Stimulated activated CD8-positive, alpha-beta memory T cell treated with anti-CD3 and anti-CD28 coated beads, Interleukin-4, amount 100 ng/mL, for 48 hours (primary cell): ENCODE data around the gene GALNT3.

Experiments used
- DNase-seq: peaks from one replicate; pipeline ENCODE4 v3.0.0-alpha.2; 2020

Gene GALNT3

GRCh38 chr2:165793779-165794535 is at the start of gene GALNT3:
Gene GALNT3, minus strand, starts transcription at chr2:165794247. Its CDS starts 23,547 bp downstream, at chr2:165770700.
- peak; percentile 59 for DNase-seq

GRCh38 chr2:165843351-165843750 is 49.3 kb upstream of the GALNT3 start:
- no peak for DNase-seq

GRCh38 chr2:165840333-165840958 is 46.4 kb upstream of the GALNT3 start:
- DNase-seq, result no peak

GRCh38 chr2:165839610-165840009 is 45.6 kb upstream of the GALNT3 start:
- no peak for DNase-seq

GRCh38 chr2:165837122-165837521 is 43.1 kb upstream of the GALNT3 start:
- DNase-seq, result no peak

GRCh38 chr2:165835363-165835762 is 41.3 kb upstream of the GALNT3 start:
- no peak for DNase-seq

- no peak for DNase-seq
Measured at GRCh38 chr2:165833156-165833555, 39.1 kb upstream of the GALNT3 start.

- no peak for DNase-seq
Measured at GRCh38 chr2:165827921-165828276, 33.9 kb upstream of the GALNT3 start.

- no peak for DNase-seq
Measured at GRCh38 chr2:165827016-165827920, 33.2 kb upstream of the GALNT3 start.

- DNase-seq, result no peak
Measured at GRCh38 chr2:165825041-165825440, 31.0 kb upstream of the GALNT3 start.

GRCh38 chr2:165820296-165820695 is 26.2 kb upstream of the GALNT3 start:
- DNase-seq, result no peak

GRCh38 chr2:165818920-165819319 is 24.9 kb upstream of the GALNT3 start:
- no peak for DNase-seq

- DNase-seq, result no peak
Measured at GRCh38 chr2:165815299-165816141, 21.5 kb upstream of the GALNT3 start.

GRCh38 chr2:165814473-165814872 is 20.4 kb upstream of the GALNT3 start:
- DNase-seq, result no peak

- no peak for DNase-seq
Measured at GRCh38 chr2:165811592-165812370, 17.7 kb upstream of the GALNT3 start.

GRCh38 chr2:165810418-165810817 is 16.4 kb upstream of the GALNT3 start:
- DNase-seq, result no peak

GRCh38 chr2:165804719-165805118 is 10.7 kb upstream of the GALNT3 start:
- DNase-seq, result no peak

- no peak for DNase-seq
Measured at GRCh38 chr2:165803123-165803760, 9.2 kb upstream of the GALNT3 start.

GRCh38 chr2:165801176-165801575 is 7.1 kb upstream of the GALNT3 start:
- no peak for DNase-seq

GRCh38 chr2:165796819-165797530 is 2.9 kb upstream of the GALNT3 start:
- no peak for DNase-seq

- DNase-seq, result no peak
Measured at GRCh38 chr2:165796129-165796528, 2.1 kb upstream of the GALNT3 start.
